Spleen (tissue), 11 donors: ENCODE results near the gene ATG7. TPM values are rescaled to one million over a fixed set of nuclear protein-coding genes. Genes with fewer than 3 reads are reported as not detected.

Experiments used
- DNase-seq: peaks from one replicate; pipeline ENCODE4 v3.0.0-alpha.2; 2020
- H3K27ac ChIP-seq, 8 donors: fragments of 200-600 bp; sonication (generic) in 7 of 8; 1 replicate in 4 of 8; 2 replicates in 4 of 8; pipeline versions ENCODE4 v1.5.0 to v1.8.0; 2016 to 2021; ENCODE audit warnings: inconsistent platforms in 4 of 8, mild to moderate bottlenecking in 4 of 8, moderate library complexity in 1 of 8
- H3K27me3 ChIP-seq, 7 donors: fragments of 200-600 bp; sonication (generic) in 6 of 7; replicated peaks in 1 of 7; 1 replicate in 4 of 7; 2 replicates in 3 of 7; pipeline versions ENCODE4 v1.5.0 to v1.8.0; 2016 to 2021; ENCODE audit warnings: inconsistent platforms in 3 of 7, mild to moderate bottlenecking in 1 of 7
- H3K36me3 ChIP-seq, 6 donors: fragments of 200-600 bp; sonication (generic) in 5 of 6; 1 replicate in 4 of 6; 2 replicates in 2 of 6; pipeline versions ENCODE4 v1.5.0 to v1.8.0; 2016 to 2021; ENCODE audit warnings: inconsistent platforms in 2 of 6
- H3K4me1 ChIP-seq, 6 donors: fragments of 200-600 bp; sonication (generic) in 5 of 6; 1 replicate in 3 of 6; 2 replicates in 3 of 6; pipeline versions ENCODE4 v1.5.0 to v1.8.0; 2016 to 2021; ENCODE audit warnings: inconsistent platforms in 3 of 6
- H3K4me3 ChIP-seq, 8 donors: fragments of 200-600 bp; sonication (generic) in 7 of 8; 1 replicate in 4 of 8; 2 replicates in 4 of 8; pipeline versions ENCODE4 v1.5.0 to v1.8.0; 2016 to 2021; ENCODE audit warnings: inconsistent platforms in 4 of 8, mild to moderate bottlenecking in 4 of 8, moderate library complexity in 2 of 8
- H3K9me3 ChIP-seq, 8 donors: fragments of 200-600 bp; sonication (generic) in 7 of 8; 1 replicate in 4 of 8; 2 replicates in 4 of 8; pipeline versions ENCODE4 v1.5.0 to v1.8.0; 2016 to 2021; ENCODE audit warnings: inconsistent platforms in 4 of 8
- CTCF ChIP-seq, 11 experiments: fragments of 200-600 bp in 7 of 11; fragments of 450-650 bp in 4 of 11; sonication (generic) in 4 of 11; IDR thresholded peaks in 8 of 11; conservative IDR thresholded peaks in 3 of 11; 1 replicate in 7 of 11; 2 replicates in 4 of 11; pipeline versions ENCODE4 v1.4.0 to v1.8.0; 2016 to 2021; ENCODE audit warnings: antibody characterized with exemption in 11 of 11, inconsistent platforms in 4 of 11, mild to moderate bottlenecking in 1 of 11
- POLR2A ChIP-seq, 3 donors: fragments of 450-650 bp; IDR thresholded peaks; one replicate each; pipeline ENCODE4 v1.5.1; 2017; ENCODE audit warnings: antibody characterized with exemption in 3 of 3, mild to moderate bottlenecking in 1 of 3
- POLR2AphosphoS5 ChIP-seq, 3 donors: sonication (generic); formaldehyde crosslinking; IDR thresholded peaks; one replicate each; pipeline ENCODE4 v1.5.1; 2017; ENCODE audit warnings: antibody characterized with exemption in 3 of 3
- WGBS, 5 donors: extraction: QIAGEN DNeasy Blood & Tissue Kit in 3 of 5; methylation state at CpG; one replicate each; pipeline versions ENCODE4 v1.1.5 to v1.1.7; 2013 to 2018; 5-methylcytosine and 5-hydroxymethylcytosine counted together
- intact Hi-C: fragments of 100-400 bp; cut with DNase I; formaldehyde crosslinking; loops from one replicate; pipeline ENCODE4 v1.15.0; 2023; ENCODE audit warnings: low total_unique reads
- polyA plus RNA-seq, 3 donors: library from polyadenylated mRNA; stranded (reverse); fragments of 200-250 nt; gene quantifications; one replicate each; pipeline ENCODE4 v1.2.1, GENCODE V29; 2013
- total RNA-seq, 7 donors: library from RNA; depleted of rRNA in 3 of 7; stranded (reverse); fragments of >200 nt in 3 of 7; fragmentation: NEBNext Ultra II Directional in 4 of 7; extraction: Animal tissue kit (Norgen Biotek cat#: 25700) in 4 of 7; gene quantifications; one replicate each; pipeline versions ENCODE4 v1.1.0 to v1.2.1, GENCODE V29; 2016 to 2021
- donor health status: healthy with polysubstance abuse.
- donor health status: DM: no; HTN: no; CAD: no; lungs with moderate emphysema.
- donor health status: DM: no; HTN: no; CAD: no.
- donor health status: Bipolar disorder and iron deficiency.
- donor health status: healthy.
- donor health status: DM: no; HTN: no; CAD: no.
- donor health status: DM: yes; HTN: yes; CAD: no.

ATG7 gene
- total and polyA plus RNA-seq, 10 donors: 7.5 to 114 (median 77.1) TPM

GRCh38 chr3:11447584-11448200, 175.5 kb downstream of the ATG7 start:
- Histone ChIP-seq H3K9me3 (no peaks in the 10 kb centered on the region), H3K27ac (no peak overlapping the region), H3K4me3 (no peak overlapping the region), H3K36me3 (peaks cover 0 to 14% (median 2%) of the 10 kb centered on the region in 6 donors), H3K27me3 (no peaks in the 10 kb centered on the region), H3K4me1 (no peaks in the 10 kb centered on the region)
- intact Hi-C loops: no loop called here
- TF ChIP-seq CTCF (IDR thresholded peaks at IDR 0.05 in 8 of 11, conservative IDR thresholded peaks at IDR 0.05 in 3 of 11): no peak
- TF ChIP-seq POLR2A (IDR thresholded peaks at IDR 0.05): no peak
- TF ChIP-seq POLR2AphosphoS5 (IDR thresholded peaks at IDR 0.05): no peak
- 39 to 56% (median 46%) methylated on average over 2 of the region's 2 CpGs for WGBS, 5 donors
- no peak for DNase-seq

GRCh38 chr3:11450015-11450414, 177.8 kb downstream of the ATG7 start:
- WGBS, 5 donors: 93 to 99% (median 95%) methylated on average over 2 of the region's 2 CpGs

GRCh38 chr3:11452312-11452711, 180.1 kb downstream of the ATG7 start:
- WGBS, 5 donors: 95 to 98% (median 97%) methylated on average over 5 of the region's 5 CpGs
- H3K9me3 ChIP-seq: no peaks in the 10 kb centered on the region
- H3K27ac ChIP-seq: no peak overlapping the region
- no peaks in the 10 kb centered on the region for H3K27me3 ChIP-seq
- H3K4me3 ChIP-seq: no peak overlapping the region
- peaks cover 0 to 5% (median 0%) of the 10 kb centered on the region in 6 donors for H3K36me3 ChIP-seq
- no peak for DNase-seq
- H3K4me1 ChIP-seq: peaks cover 0 to 18% (median 0%) of the 10 kb centered on the region in 6 donors
- intact Hi-C loops: no loop called here
- TF ChIP-seq POLR2A (IDR thresholded peaks at IDR 0.05): no peak
- TF ChIP-seq CTCF (IDR thresholded peaks at IDR 0.05 in 8 of 11, conservative IDR thresholded peaks at IDR 0.05 in 3 of 11): no peak
- no peak for TF ChIP-seq POLR2AphosphoS5 (IDR thresholded peaks at IDR 0.05)

More at GRCh38 chr3:11450015-11450414, 177.8 kb downstream of the ATG7 start:
- no peak for DNase-seq
- Histone ChIP-seq H3K27ac (no peak overlapping the region), H3K9me3 (no peaks in the 10 kb centered on the region), H3K4me1 (no peaks in the 10 kb centered on the region), H3K27me3 (no peaks in the 10 kb centered on the region), H3K36me3 (peaks cover 0 to 5% (median 0%) of the 10 kb centered on the region in 6 donors), H3K4me3 (no peak overlapping the region)
- intact Hi-C loops: no loop called here
- TF ChIP-seq CTCF (IDR thresholded peaks at IDR 0.05 in 8 of 11, conservative IDR thresholded peaks at IDR 0.05 in 3 of 11) (no peak), POLR2AphosphoS5 (IDR thresholded peaks at IDR 0.05) (no peak), POLR2A (IDR thresholded peaks at IDR 0.05) (no peak)

- 82 to 87% (median 84%) methylated on average over 14 of the region's 14 CpGs for WGBS, 5 donors
- Histone ChIP-seq H3K9me3 (no peaks in the 10 kb centered on the region), H3K4me3 (no peak overlapping the region), H3K27me3 (no peaks in the 10 kb centered on the region), H3K27ac (no peak overlapping the region), H3K4me1 (peaks cover 0 to 18% (median 0%) of the 10 kb centered on the region in 6 donors), H3K36me3 (peaks cover 0 to 9% (median 0%) of the 10 kb centered on the region in 6 donors)
- intact Hi-C loops: no loop called here
- DNase-seq: no peak
- TF ChIP-seq POLR2AphosphoS5 (IDR thresholded peaks at IDR 0.05) (no peak), CTCF (IDR thresholded peaks at IDR 0.05 in 8 of 11, conservative IDR thresholded peaks at IDR 0.05 in 3 of 11) (no peak), POLR2A (IDR thresholded peaks at IDR 0.05) (no peak)
These were observed 181.0 kb downstream of the ATG7 start for GRCh38 chr3:11452885-11453847.
